SU-DHL-6 (cell line): ENCODE measurements around the gene NAA15.

Experiments
- EZH2phosphoT487 ChIP-seq: fragments of 200-600 bp; sonication (generic), shearing (Covaris generic); conservative IDR thresholded peaks from 2 replicates; pipeline ENCODE4 v1.6.1; 2018; ENCODE audit warnings: mild to moderate bottlenecking, antibody characterized with exemption, low read length, moderate library complexity, mixed read lengths
- TF ChIP-seq, protein P1 (sequence below): fragments of 200-600 bp; sonication (generic); IDR thresholded peaks from one replicate; pipeline ENCODE4 v1.5.1; 2017; ENCODE audit warnings: antibody characterized with exemption, mild to moderate bottlenecking, low read length, moderate library complexity; ENCODE audit not compliant: insufficient read depth, poor library complexity, severe bottlenecking

DNA sequence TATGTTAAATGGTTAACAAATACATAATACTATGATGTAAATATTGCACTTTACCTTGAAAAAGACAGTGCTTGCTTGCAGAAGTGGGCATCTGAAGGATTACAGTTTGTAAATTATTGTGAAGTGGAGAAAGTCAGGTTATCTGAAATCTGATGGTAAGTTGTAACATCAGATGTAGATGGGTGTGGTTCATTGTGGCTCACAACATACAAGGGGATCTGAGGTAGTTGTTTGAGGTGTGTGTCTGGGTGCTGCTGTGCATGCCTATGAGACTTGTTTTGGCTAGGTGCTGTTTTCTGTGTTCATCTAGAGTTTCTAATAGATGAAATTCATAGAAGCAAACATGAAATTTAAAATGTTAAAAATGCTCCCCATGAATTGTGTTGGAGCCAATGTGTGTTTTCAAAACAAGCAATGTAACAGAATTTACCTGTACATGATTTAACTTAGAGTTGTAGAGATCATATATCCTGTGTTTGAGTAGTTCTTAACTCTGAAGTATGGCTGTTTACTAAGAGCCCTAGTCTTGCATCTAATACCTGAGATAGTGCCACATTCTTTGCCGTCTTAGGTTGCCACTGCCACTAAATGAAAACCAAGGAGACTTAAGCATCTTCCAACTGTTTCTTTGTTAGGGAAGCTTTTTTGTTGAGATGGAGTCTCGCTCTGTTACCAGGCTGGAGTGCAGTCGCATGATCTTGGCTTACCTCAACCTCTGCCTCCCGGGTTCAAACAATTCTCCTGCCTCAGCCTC is 12.9 kb downstream of the NAA15 start:
- TF ChIP-seq, protein P1, sequence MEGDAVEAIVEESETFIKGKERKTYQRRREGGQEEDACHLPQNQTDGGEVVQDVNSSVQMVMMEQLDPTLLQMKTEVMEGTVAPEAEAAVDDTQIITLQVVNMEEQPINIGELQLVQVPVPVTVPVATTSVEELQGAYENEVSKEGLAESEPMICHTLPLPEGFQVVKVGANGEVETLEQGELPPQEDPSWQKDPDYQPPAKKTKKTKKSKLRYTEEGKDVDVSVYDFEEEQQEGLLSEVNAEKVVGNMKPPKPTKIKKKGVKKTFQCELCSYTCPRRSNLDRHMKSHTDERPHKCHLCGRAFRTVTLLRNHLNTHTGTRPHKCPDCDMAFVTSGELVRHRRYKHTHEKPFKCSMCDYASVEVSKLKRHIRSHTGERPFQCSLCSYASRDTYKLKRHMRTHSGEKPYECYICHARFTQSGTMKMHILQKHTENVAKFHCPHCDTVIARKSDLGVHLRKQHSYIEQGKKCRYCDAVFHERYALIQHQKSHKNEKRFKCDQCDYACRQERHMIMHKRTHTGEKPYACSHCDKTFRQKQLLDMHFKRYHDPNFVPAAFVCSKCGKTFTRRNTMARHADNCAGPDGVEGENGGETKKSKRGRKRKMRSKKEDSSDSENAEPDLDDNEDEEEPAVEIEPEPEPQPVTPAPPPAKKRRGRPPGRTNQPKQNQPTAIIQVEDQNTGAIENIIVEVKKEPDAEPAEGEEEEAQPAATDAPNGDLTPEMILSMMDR, result no peak
- TF ChIP-seq EZH2phosphoT487, result no peak
